BJ (cell line): Measurements from ENCODE around the gene NMUR2. TPM values are rescaled to one million over a fixed set of nuclear protein-coding genes. Genes with fewer than 3 reads are reported as not detected.

Experiments
- CTCF ChIA-PET: fragments of 350-600 bp; formaldehyde crosslinking; extraction: SDS; loops from one replicate; lab custom pipeline; 2021; ENCODE audit warnings: antibody characterized with exemption, inconsistent platforms; lab: Yijun Ruan, JAX
- POLR2A ChIA-PET: fragments of 300-600 bp; sonication (Branson Sonifier 250); formaldehyde crosslinking; extraction: SDS; loops from one replicate; lab custom pipeline; 2021; ENCODE audit warnings: antibody characterized with exemption; lab: Charles Lee
- DNase-seq: peaks from one replicate; pipeline ENCODE4 v3.0.0-alpha.2; 2011; ENCODE audit warnings: low read depth
- H3K27me3 ChIP-seq: 2 replicates; pipeline ENCODE4 v1.6.0; 2011; ENCODE audit warnings: low read length; ENCODE audit not compliant: control insufficient read depth, insufficient read depth
- H3K36me3 ChIP-seq: 2 replicates; pipeline ENCODE4 v1.5.1; 2011; ENCODE audit warnings: low read length; ENCODE audit not compliant: control insufficient read depth, insufficient read depth
- H3K4me3 ChIP-seq: 2 replicates; pipeline ENCODE4 v1.5.1; 2011; ENCODE audit warnings: low read depth, mild to moderate bottlenecking, control low read depth, low read length
- CTCF ChIP-seq: IDR thresholded peaks from 2 replicates; pipeline ENCODE4 v1.5.1; 2011; ENCODE audit warnings: low read depth, mild to moderate bottlenecking, control low read depth, inconsistent platforms, low read length, moderate library complexity; ENCODE audit not compliant: insufficient read depth
- polyA minus RNA-seq: library from RNA; depleted of rRNA, polyadenylated mRNA; stranded (reverse); fragments of >200 nt; gene quantifications from 2 replicates; pipeline ENCODE4 v1.2.3, GENCODE V29; 2011; rRNA and poly(A)+ RNA removed
- polyA plus RNA-seq: library from polyadenylated mRNA; depleted of rRNA; stranded (reverse); fragments of >200 nt; gene quantifications from 2 replicates; pipeline ENCODE4 v1.2.3, GENCODE V29; 2011; rRNA removed

NMUR2 gene
- not detected in 2 replicates for polyA plus RNA-seq
- not detected in 2 replicates for polyA minus RNA-seq

- DNase-seq = no peak
- Histone ChIP-seq H3K36me3 (no peaks in the 10 kb centered on the region), H3K4me3 (no peak within 1 kb of the TSS), H3K27me3 (no peaks in the 10 kb centered on the region)
- POLR2A ChIA-PET = no interaction called here
- CTCF ChIA-PET = interaction anchor here (1.4 kb wide), 1 partner anchor 11 kb away, joined by 4 read pairs; no protein-coding TSS in a partner anchor
- TF ChIP-seq CTCF = no peak
Measured at GRCh38 chr5:152405145-152405544, at the start of gene NMUR2. Gene NMUR2, minus strand, starts transcription at chr5:152405279. Its CDS starts 166 bp downstream, at chr5:152405113.

- POLR2A ChIA-PET = no interaction called here
- TF ChIP-seq CTCF = no peak
Measured at GRCh38 chr5:152443935-152444334, 38.9 kb upstream of the NMUR2 start.

GRCh38 chr5:152439791-152440190 lies 34.7 kb upstream of the NMUR2 start:
- TF ChIP-seq CTCF = no peak
- H3K27me3 ChIP-seq = no peaks in the 10 kb centered on the region
- POLR2A ChIA-PET = interaction anchor here (0.5 kb wide), 1 partner anchor 61 kb away, joined by 5 read pairs; no protein-coding TSS in a partner anchor
- CTCF ChIA-PET = no interaction called here
- no peak overlapping the region for H3K4me3 ChIP-seq
- H3K36me3 ChIP-seq = no peaks in the 10 kb centered on the region
- no peak for DNase-seq

More at GRCh38 chr5:152443935-152444334, 38.9 kb upstream of the NMUR2 start:
- Histone ChIP-seq H3K4me3 (no peak overlapping the region), H3K36me3 (no peaks in the 10 kb centered on the region), H3K27me3 (no peaks in the 10 kb centered on the region)
- DNase-seq = no peak
- CTCF ChIA-PET = no interaction called here

- POLR2A ChIA-PET = no interaction called here
- Histone ChIP-seq H3K4me3 (no peak overlapping the region), H3K27me3 (no peaks in the 10 kb centered on the region), H3K36me3 (no peaks in the 10 kb centered on the region)
- TF ChIP-seq CTCF = no peak
- CTCF ChIA-PET = no interaction called here
- DNase-seq = no peak
Measured at GRCh38 chr5:152437866-152438265, 32.8 kb upstream of the NMUR2 start.

- no peak overlapping the region for H3K4me3 ChIP-seq
- no peaks in the 10 kb centered on the region for H3K27me3 ChIP-seq
- no peak for TF ChIP-seq CTCF
- POLR2A ChIA-PET = no interaction called here
- no peaks in the 10 kb centered on the region for H3K36me3 ChIP-seq
- CTCF ChIA-PET = interaction anchor here (0.7 kb wide), 1 partner anchor 78 kb away, joined by 4 read pairs; no protein-coding TSS in a partner anchor
- DNase-seq = no peak
Measured at GRCh38 chr5:152427721-152428120, 22.6 kb upstream of the NMUR2 start.
